ENCODE measurements around the gene OR4K1. TPM values are rescaled to one million over a fixed set of nuclear protein-coding genes. Genes with fewer than 3 reads are reported as not detected.

The OR4K1 gene
- total RNA-seq, 2 donors from 2014 or later, result not detected

Other genes with a start within 250 kb of the OR4K1 start
- gene OR11H2, start 217.0 kb upstream of the OR4K1 start, total RNA-seq, result not detected
- gene OR4Q3, start 187.3 kb upstream of the OR4K1 start, total RNA-seq, result not detected
- gene OR4M1, start 157.4 kb upstream of the OR4K1 start, total RNA-seq, result not detected
- not detected for gene OR4N2, start 127.1 kb upstream of the OR4K1 start, total RNA-seq
- gene OR4K2, start 55.8 kb upstream of the OR4K1 start, total RNA-seq, result not detected
- gene OR4K5, start 10.3 kb upstream of the OR4K1 start, total RNA-seq, result not detected
- not detected for gene OR4K15, start 44.7 kb downstream of the OR4K1 start, total RNA-seq
- not detected for gene OR4Q2, start 71.2 kb downstream of the OR4K1 start, total RNA-seq
- not detected for gene OR4K14, start 88.4 kb downstream of the OR4K1 start, total RNA-seq
- gene OR4K13, start 105.1 kb downstream of the OR4K1 start, total RNA-seq, result not detected
- not detected for gene OR4L1, start 129.1 kb downstream of the OR4K1 start, total RNA-seq
- under 1 TPM in 1 of 2 donors, not detected in 1; 0.05 TPM for gene OR4K17, start 179.8 kb downstream of the OR4K1 start, total RNA-seq
- not detected for gene OR4N5, start 207.9 kb downstream of the OR4K1 start, total RNA-seq

All from left cardiac atrium (tissue), 2 donors.